ENCODE results near the gene EIF4E. TPM values are rescaled to one million over a fixed set of nuclear protein-coding genes. Genes with fewer than 3 reads are reported as not detected.
"Not testable (repeated sequence)": the region's sequence is repeated elsewhere in the genome, so short reads cannot be mapped to it uniquely, and the experiment has no call there.

Gene EIF4E
- total RNA-seq, 1 donor from 2014 or later, result 50.7 TPM

- intact Hi-C loops (cut with DNase I), result loop anchor here (1.0 kb wide), 1 partner anchor 90 kb away; the partner anchor contains the start of gene EIF4E
- ATAC-seq (peak; percentile 84), DNase-seq (ENCODE audit: missing footprints) (no peak)
Measured at GRCh38 chr4:98838977-98839618, 89.8 kb downstream of the EIF4E start.

GRCh38 chr4:98838531-98838930 is 90.4 kb downstream of the EIF4E start:
- ATAC-seq, result no peak
- intact Hi-C loops (cut with DNase I), result loop anchor here (1.0 kb wide), 1 partner anchor 91 kb away; the partner anchor contains the start of gene EIF4E
- DNase-seq (ENCODE audit: missing footprints), result no peak

- no peak for DNase-seq (ENCODE audit: missing footprints)
- ATAC-seq, result peak; percentile 81
- intact Hi-C loops (cut with DNase I), result no loop called here
Measured at GRCh38 chr4:98833384-98833783, 95.5 kb downstream of the EIF4E start.

DNA sequence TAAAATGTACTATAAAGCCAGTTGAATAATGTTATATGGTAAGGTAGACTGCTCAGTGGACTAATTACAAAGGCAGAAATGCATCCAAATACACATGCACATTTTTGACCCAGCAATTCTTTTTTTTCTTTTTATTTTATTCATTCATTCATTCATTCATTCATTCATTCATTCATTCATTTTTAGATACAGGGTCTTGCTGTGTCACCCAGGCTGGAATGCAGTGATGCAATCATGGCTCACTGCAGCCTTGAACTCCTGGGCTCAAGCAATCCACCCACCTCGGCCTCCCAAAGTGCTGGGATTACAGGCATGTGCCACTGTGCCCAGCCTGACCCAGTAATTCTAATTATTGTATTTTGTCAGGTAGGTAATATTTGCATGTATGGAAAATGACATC is 97.9 kb downstream of the EIF4E start:
- DNase-seq (ENCODE audit: missing footprints), result peak; percentile 45
- ATAC-seq; intact Hi-C loops (cut with DNase I): not testable (repeated sequence)

Other genes with a start within 250 kb of the EIF4E start
- gene METAP1, start 66.6 kb upstream of the EIF4E start, total RNA-seq, result 67.4 TPM
- 193 TPM for gene ADH5, start 159.7 kb upstream of the EIF4E start, total RNA-seq
- not detected for gene ADH4, start 215.2 kb upstream of the EIF4E start, total RNA-seq